ENCODE results near the gene TCP11.

The TCP11 gene

GRCh38 chr6:35173427-35174087 is 32.4 kb upstream of the TCP11 start:
- no peaks in the 10 kb centered on the region for H3K9me3 ChIP-seq (ENCODE audit: control insufficient read depth in 5 of 5, low read length in 5 of 5)

GRCh38 chr6:35173044-35173426 is 31.9 kb upstream of the TCP11 start:
- no peak overlapping the region for H3K9ac ChIP-seq (ENCODE audit: low read length in 5 of 5)
- no peak overlapping the region for H3K4me3 ChIP-seq (ENCODE audit: low read depth in 1 of 5, low read length in 5 of 5)
- no peaks in the 10 kb centered on the region for H3K9me3 ChIP-seq (ENCODE audit: control insufficient read depth in 5 of 5, low read length in 5 of 5)
- H3K27ac ChIP-seq (ENCODE audit: low read depth, low read length): no peak overlapping the region
- no peaks in the 10 kb centered on the region for H3K36me3 ChIP-seq (ENCODE audit: control insufficient read depth in 5 of 5, insufficient read depth in 5 of 5, low read length in 5 of 5)
- H3K4me1 ChIP-seq (ENCODE audit: control insufficient read depth in 5 of 5, insufficient read depth in 5 of 5, low read length in 5 of 5): no peaks in the 10 kb centered on the region
- no peaks in the 10 kb centered on the region for H3K27me3 ChIP-seq (ENCODE audit: control insufficient read depth in 5 of 5, insufficient read depth in 4 of 5, low read length in 5 of 5)

More at GRCh38 chr6:35173427-35174087, 32.4 kb upstream of the TCP11 start:
- Histone ChIP-seq H3K4me1 (ENCODE audit: control insufficient read depth in 5 of 5, insufficient read depth in 5 of 5, low read length in 5 of 5) (no peaks in the 10 kb centered on the region), H3K36me3 (ENCODE audit: control insufficient read depth in 5 of 5, insufficient read depth in 5 of 5, low read length in 5 of 5) (no peaks in the 10 kb centered on the region), H3K9ac (ENCODE audit: low read length in 5 of 5) (no peak overlapping the region), H3K4me3 (ENCODE audit: low read depth in 1 of 5, low read length in 5 of 5) (no peak overlapping the region), H3K27ac (ENCODE audit: low read depth, low read length) (no peak overlapping the region), H3K27me3 (ENCODE audit: control insufficient read depth in 5 of 5, insufficient read depth in 4 of 5, low read length in 5 of 5) (no peaks in the 10 kb centered on the region)

GRCh38 chr6:35170891-35171290 is 29.8 kb upstream of the TCP11 start:
- H3K36me3 ChIP-seq (ENCODE audit: control insufficient read depth in 5 of 5, insufficient read depth in 5 of 5, low read length in 5 of 5): no peaks in the 10 kb centered on the region
- no peaks in the 10 kb centered on the region for H3K9me3 ChIP-seq (ENCODE audit: control insufficient read depth in 5 of 5, low read length in 5 of 5)
- H3K27ac ChIP-seq (ENCODE audit: low read depth, low read length): no peak overlapping the region
- H3K4me3 ChIP-seq (ENCODE audit: low read depth in 1 of 5, low read length in 5 of 5): no peak overlapping the region
- H3K27me3 ChIP-seq (ENCODE audit: control insufficient read depth in 5 of 5, insufficient read depth in 4 of 5, low read length in 5 of 5): no peaks in the 10 kb centered on the region
- H3K9ac ChIP-seq (ENCODE audit: low read length in 5 of 5): no peak overlapping the region
- H3K4me1 ChIP-seq (ENCODE audit: control insufficient read depth in 5 of 5, insufficient read depth in 5 of 5, low read length in 5 of 5): peaks cover 0 to 12% (median 9%) of the 10 kb centered on the region in 5 donors

- Histone ChIP-seq H3K9ac (ENCODE audit: low read length in 5 of 5) (no peak overlapping the region), H3K27me3 (ENCODE audit: control insufficient read depth in 5 of 5, insufficient read depth in 4 of 5, low read length in 5 of 5) (no peaks in the 10 kb centered on the region), H3K4me1 (ENCODE audit: control insufficient read depth in 5 of 5, insufficient read depth in 5 of 5, low read length in 5 of 5) (peaks cover 0 to 19% (median 13%) of the 10 kb centered on the region in 5 donors), H3K36me3 (ENCODE audit: control insufficient read depth in 5 of 5, insufficient read depth in 5 of 5, low read length in 5 of 5) (no peaks in the 10 kb centered on the region), H3K9me3 (ENCODE audit: control insufficient read depth in 5 of 5, low read length in 5 of 5) (no peaks in the 10 kb centered on the region), H3K4me3 (ENCODE audit: low read depth in 1 of 5, low read length in 5 of 5) (no peak overlapping the region), H3K27ac (ENCODE audit: low read depth, low read length) (no peak overlapping the region)
These were observed 29.0 kb upstream of the TCP11 start for GRCh38 chr6:35170166-35170565.

- peaks cover 0 to 19% (median 13%) of the 10 kb centered on the region in 5 donors for H3K4me1 ChIP-seq (ENCODE audit: control insufficient read depth in 5 of 5, insufficient read depth in 5 of 5, low read length in 5 of 5)
- no peak overlapping the region for H3K9ac ChIP-seq (ENCODE audit: low read length in 5 of 5)
- H3K4me3 ChIP-seq (ENCODE audit: low read depth in 1 of 5, low read length in 5 of 5): no peak overlapping the region
- no peaks in the 10 kb centered on the region for H3K27me3 ChIP-seq (ENCODE audit: control insufficient read depth in 5 of 5, insufficient read depth in 4 of 5, low read length in 5 of 5)
- H3K27ac ChIP-seq (ENCODE audit: low read depth, low read length): no peak overlapping the region
- no peaks in the 10 kb centered on the region for H3K36me3 ChIP-seq (ENCODE audit: control insufficient read depth in 5 of 5, insufficient read depth in 5 of 5, low read length in 5 of 5)
- no peaks in the 10 kb centered on the region for H3K9me3 ChIP-seq (ENCODE audit: control insufficient read depth in 5 of 5, low read length in 5 of 5)
These were observed 27.3 kb upstream of the TCP11 start for GRCh38 chr6:35168461-35168861.

- Histone ChIP-seq H3K4me1 (ENCODE audit: control insufficient read depth in 5 of 5, insufficient read depth in 5 of 5, low read length in 5 of 5) (peaks cover 0 to 21% (median 16%) of the 10 kb centered on the region in 5 donors), H3K27ac (ENCODE audit: low read depth, low read length) (no peak overlapping the region), H3K9ac (ENCODE audit: low read length in 5 of 5) (no peak overlapping the region)
These were observed 26.4 kb upstream of the TCP11 start for GRCh38 chr6:35167505-35167904.

GRCh38 chr6:35166520-35166919 is 25.4 kb upstream of the TCP11 start:
- Histone ChIP-seq H3K4me3 (ENCODE audit: low read depth in 1 of 5, low read length in 5 of 5) (no peak overlapping the region), H3K27ac (ENCODE audit: low read depth, low read length) (peak overlapping the region; percentile 89), H3K4me1 (ENCODE audit: control insufficient read depth in 5 of 5, insufficient read depth in 5 of 5, low read length in 5 of 5) (peaks cover 0 to 30% (median 26%) of the 10 kb centered on the region in 5 donors), H3K36me3 (ENCODE audit: control insufficient read depth in 5 of 5, insufficient read depth in 5 of 5, low read length in 5 of 5) (no peaks in the 10 kb centered on the region), H3K9me3 (ENCODE audit: control insufficient read depth in 5 of 5, low read length in 5 of 5) (no peaks in the 10 kb centered on the region), H3K27me3 (ENCODE audit: control insufficient read depth in 5 of 5, insufficient read depth in 4 of 5, low read length in 5 of 5) (no peaks in the 10 kb centered on the region), H3K9ac (ENCODE audit: low read length in 5 of 5) (peak overlapping the region in 1 of 5 donors; percentile 3)

More at GRCh38 chr6:35167505-35167904, 26.4 kb upstream of the TCP11 start:
- Histone ChIP-seq H3K4me3 (ENCODE audit: low read depth in 1 of 5, low read length in 5 of 5) (no peak overlapping the region), H3K36me3 (ENCODE audit: control insufficient read depth in 5 of 5, insufficient read depth in 5 of 5, low read length in 5 of 5) (no peaks in the 10 kb centered on the region), H3K27me3 (ENCODE audit: control insufficient read depth in 5 of 5, insufficient read depth in 4 of 5, low read length in 5 of 5) (no peaks in the 10 kb centered on the region), H3K9me3 (ENCODE audit: control insufficient read depth in 5 of 5, low read length in 5 of 5) (no peaks in the 10 kb centered on the region)

GRCh38 chr6:35166116-35166515 is 25.0 kb upstream of the TCP11 start:
- Histone ChIP-seq H3K4me1 (ENCODE audit: control insufficient read depth in 5 of 5, insufficient read depth in 5 of 5, low read length in 5 of 5) (peaks cover 0 to 34% (median 27%) of the 10 kb centered on the region in 5 donors), H3K9me3 (ENCODE audit: control insufficient read depth in 5 of 5, low read length in 5 of 5) (no peaks in the 10 kb centered on the region), H3K4me3 (ENCODE audit: low read depth in 1 of 5, low read length in 5 of 5) (no peak overlapping the region), H3K36me3 (ENCODE audit: control insufficient read depth in 5 of 5, insufficient read depth in 5 of 5, low read length in 5 of 5) (no peaks in the 10 kb centered on the region), H3K9ac (ENCODE audit: low read length in 5 of 5) (peak overlapping the region in 1 of 5 donors; percentile 38), H3K27me3 (ENCODE audit: control insufficient read depth in 5 of 5, insufficient read depth in 4 of 5, low read length in 5 of 5) (no peaks in the 10 kb centered on the region), H3K27ac (ENCODE audit: low read depth, low read length) (peak overlapping the region; percentile 89)

- H3K36me3 ChIP-seq (ENCODE audit: control insufficient read depth in 5 of 5, insufficient read depth in 5 of 5, low read length in 5 of 5): no peaks in the 10 kb centered on the region
- H3K4me3 ChIP-seq (ENCODE audit: low read depth in 1 of 5, low read length in 5 of 5): no peak overlapping the region
- no peaks in the 10 kb centered on the region for H3K9me3 ChIP-seq (ENCODE audit: control insufficient read depth in 5 of 5, low read length in 5 of 5)
- peak overlapping the region in 1 of 5 donors; percentile 38 for H3K9ac ChIP-seq (ENCODE audit: low read length in 5 of 5)
- peaks cover 0 to 37% (median 27%) of the 10 kb centered on the region in 5 donors for H3K4me1 ChIP-seq (ENCODE audit: control insufficient read depth in 5 of 5, insufficient read depth in 5 of 5, low read length in 5 of 5)
- peak overlapping the region; percentile 89 for H3K27ac ChIP-seq (ENCODE audit: low read depth, low read length)
- H3K27me3 ChIP-seq (ENCODE audit: control insufficient read depth in 5 of 5, insufficient read depth in 4 of 5, low read length in 5 of 5): no peaks in the 10 kb centered on the region
These were observed 24.5 kb upstream of the TCP11 start for GRCh38 chr6:35165630-35166071.

GRCh38 chr6:35164868-35165267 is 23.7 kb upstream of the TCP11 start:
- H3K9ac ChIP-seq (ENCODE audit: low read length in 5 of 5): no peak overlapping the region
- no peaks in the 10 kb centered on the region for H3K36me3 ChIP-seq (ENCODE audit: control insufficient read depth in 5 of 5, insufficient read depth in 5 of 5, low read length in 5 of 5)
- H3K4me3 ChIP-seq (ENCODE audit: low read depth in 1 of 5, low read length in 5 of 5): no peak overlapping the region
- peak overlapping the region; percentile 89 for H3K27ac ChIP-seq (ENCODE audit: low read depth, low read length)
- H3K27me3 ChIP-seq (ENCODE audit: control insufficient read depth in 5 of 5, insufficient read depth in 4 of 5, low read length in 5 of 5): no peaks in the 10 kb centered on the region
- no peaks in the 10 kb centered on the region for H3K9me3 ChIP-seq (ENCODE audit: control insufficient read depth in 5 of 5, low read length in 5 of 5)
- H3K4me1 ChIP-seq (ENCODE audit: control insufficient read depth in 5 of 5, insufficient read depth in 5 of 5, low read length in 5 of 5): peaks cover 0 to 44% (median 32%) of the 10 kb centered on the region in 5 donors

Data from subcutaneous abdominal adipose tissue (tissue), 5 donors.